Activated CD8-positive, alpha-beta memory T cell treated with anti-CD3 and anti-CD28 coated beads for 48 hours (primary cell): ENCODE measurements around the gene CP.

Experiments
- DNase-seq, 3 experiments: peaks; one replicate each; pipeline ENCODE4 v3.0.0-alpha.2; 2020; ENCODE audit warnings: low read depth in 2 of 3, low spot score in 2 of 3

The CP gene

GRCh38 chr3:149122721-149123578 lies 98.7 kb downstream of the CP start:
- no peak for DNase-seq
